Activated CD4-positive, alpha-beta T cell treated with anti-CD3 and anti-CD28 coated beads, Interleukin-2, Interleukin-4, amounts not matched to agents 100 ng/mL and 50 ng/mL, durations not matched to agents 16 hours and 8 hours (primary cell): ENCODE results near the gene STX10.

Experiments
- DNase-seq: peaks from one replicate; pipeline ENCODE4 v3.0.0-alpha.2; 2020; ENCODE audit warnings: low spot score

STX10 gene

DNA sequence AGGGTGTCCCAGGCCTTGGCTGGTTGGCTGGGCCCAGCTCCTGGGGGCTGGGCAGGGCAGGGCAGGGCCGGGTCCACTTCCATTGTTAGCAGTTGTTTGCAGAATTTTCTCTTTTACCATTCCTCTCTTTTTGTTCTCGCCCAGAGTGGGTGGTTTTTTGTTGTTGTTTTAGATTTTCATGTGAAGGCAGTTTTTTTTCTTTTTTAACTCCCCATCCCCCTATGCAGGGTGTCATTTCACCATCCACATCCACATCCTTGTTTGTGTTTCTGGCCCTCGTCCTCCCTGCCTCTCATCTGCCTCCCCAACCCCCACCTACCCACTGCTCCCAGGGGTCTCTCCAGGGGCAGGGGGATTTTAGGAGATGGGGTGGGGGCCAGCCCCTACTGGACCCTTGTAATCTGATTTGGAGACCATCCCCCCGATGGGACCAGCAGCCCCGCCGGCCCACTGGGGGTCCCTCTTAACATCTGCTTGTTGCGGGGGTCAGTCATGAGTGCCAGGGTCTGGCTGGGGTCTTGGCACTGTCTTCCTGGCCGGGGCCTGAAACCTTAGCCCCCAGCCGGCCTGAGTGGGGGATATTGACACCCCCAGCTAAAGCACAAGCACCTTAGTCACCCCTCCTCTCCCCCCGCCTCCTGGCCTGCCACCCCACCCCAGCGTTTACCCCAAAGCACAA lies 10.4 kb downstream of the STX10 start:
- no peak for DNase-seq

DNA sequence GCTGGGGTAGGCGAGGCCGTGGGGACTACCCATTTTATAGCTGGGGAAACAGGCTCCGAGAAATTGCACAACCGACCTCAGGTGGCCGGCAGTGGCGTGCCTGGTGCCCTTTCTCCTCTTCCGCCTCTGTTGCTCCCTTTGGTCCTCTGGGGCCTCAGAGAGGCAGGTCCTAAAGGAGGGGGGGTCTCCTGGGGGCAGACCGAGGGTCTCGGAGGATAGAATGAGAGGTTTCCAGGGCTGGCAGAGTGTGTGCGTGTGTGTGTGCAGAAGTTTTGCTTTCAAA lies 11.3 kb downstream of the STX10 start:
- no peak for DNase-seq

DNA sequence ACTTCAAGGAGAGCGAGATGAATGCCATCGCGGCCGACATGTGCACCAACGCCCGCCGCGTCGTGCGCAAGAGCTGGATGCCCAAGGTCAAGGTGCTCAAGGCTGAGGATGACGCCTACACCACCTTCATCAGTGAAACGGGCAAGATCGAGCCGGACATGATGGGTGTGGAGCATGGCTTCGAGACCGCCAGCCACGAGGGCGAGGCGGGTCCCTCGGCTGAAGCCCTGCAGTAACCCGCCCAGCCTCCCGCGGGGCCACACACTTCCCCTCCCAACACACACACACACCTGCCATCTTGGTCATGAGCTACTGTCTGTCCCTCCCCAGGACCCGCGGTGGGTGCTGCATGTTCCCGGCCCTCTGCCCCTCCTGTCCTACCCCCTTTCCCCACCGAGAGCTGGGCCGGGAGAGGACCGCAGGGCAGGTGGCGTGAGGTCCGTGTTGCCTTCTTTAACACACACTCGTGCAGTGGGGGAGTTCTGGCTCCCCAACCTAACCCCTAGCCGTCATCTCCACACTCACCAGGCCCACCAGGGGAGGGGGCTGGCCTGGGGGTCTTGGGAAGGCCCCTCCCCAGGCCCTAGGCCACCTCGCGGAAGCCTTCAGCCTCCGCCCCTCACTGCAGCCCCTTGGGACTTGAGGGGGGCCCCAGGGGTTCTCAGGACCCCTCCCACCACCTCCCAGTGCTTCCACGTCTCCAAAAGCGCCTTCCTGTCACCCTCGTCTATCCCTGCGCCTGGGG lies 11.8 kb downstream of the STX10 start:
- no peak for DNase-seq

- DNase-seq: no peak
These were observed 12.8 kb downstream of the STX10 start for GRCh38 chr19:13137290-13137794.

- DNase-seq: no peak
These were observed 14.8 kb downstream of the STX10 start for GRCh38 chr19:13135068-13136062.

- DNase-seq: no peak
These were observed 15.5 kb downstream of the STX10 start for GRCh38 chr19:13134626-13135025.

GRCh38 chr19:13133241-13133870 lies 16.8 kb downstream of the STX10 start:
- no peak for DNase-seq

DNA sequence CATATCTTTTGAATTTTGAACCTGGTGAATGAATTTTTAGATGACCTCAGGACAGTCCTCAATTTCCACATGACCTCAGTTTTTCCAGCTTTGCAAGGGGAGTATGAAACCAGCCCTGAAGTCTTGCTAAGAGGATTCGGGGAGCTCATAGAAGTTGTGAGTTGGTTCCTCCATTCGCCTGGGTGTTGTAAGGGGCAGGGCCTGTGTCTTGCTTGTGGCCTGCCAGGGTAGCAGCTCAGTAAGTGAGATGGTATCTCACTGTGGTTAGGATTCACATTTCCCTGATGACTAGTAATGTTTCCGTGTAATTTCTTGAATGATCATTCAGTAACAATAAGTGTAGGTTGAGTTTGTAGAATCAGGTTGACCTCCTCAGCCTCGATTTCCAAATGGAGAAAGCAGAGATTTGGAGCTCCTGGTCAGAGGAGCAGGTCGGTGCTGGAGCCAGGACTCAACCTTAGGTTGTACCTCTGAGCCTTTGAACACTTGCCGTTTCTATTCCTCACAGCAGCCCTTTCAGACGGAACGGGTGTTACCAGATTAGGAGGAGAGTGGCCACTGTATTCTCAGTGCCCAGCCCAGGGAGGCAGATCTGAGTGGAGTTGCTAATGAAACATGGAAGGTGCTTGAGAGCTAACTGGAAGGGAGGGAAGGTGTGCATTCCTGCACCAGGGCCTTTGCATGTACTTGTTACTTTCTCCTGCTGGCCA lies 17.5 kb downstream of the STX10 start:
- peak; percentile 88 for DNase-seq

DNA sequence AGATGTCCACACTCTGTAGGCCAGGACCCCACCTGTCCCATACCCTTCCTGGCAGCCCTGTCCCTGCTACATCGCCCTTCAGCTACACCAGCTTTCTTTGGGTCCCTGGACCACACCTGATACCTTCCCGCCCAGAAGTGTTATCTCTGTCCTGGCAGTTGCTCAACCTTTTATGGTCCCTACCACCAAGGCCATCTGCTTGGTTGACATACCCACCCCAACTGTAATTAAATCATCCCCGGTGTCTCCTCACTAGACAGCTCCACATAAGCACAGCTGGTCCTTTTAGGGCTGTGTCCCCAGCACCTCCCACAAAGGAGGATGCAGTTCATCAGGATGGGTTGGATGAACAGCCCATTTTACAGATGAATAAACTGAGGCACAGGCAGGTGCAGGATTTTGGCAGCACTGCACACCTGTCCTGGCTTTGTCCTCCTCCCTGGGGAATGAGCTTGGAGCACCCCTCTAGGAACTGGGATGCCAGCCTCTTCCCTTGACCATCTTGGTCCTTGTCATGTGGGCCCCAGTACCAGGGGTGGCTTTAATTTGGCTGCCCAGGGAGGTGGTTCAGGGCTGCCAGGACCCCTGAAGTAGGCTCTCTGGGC lies 19.2 kb downstream of the STX10 start:
- no peak for DNase-seq

DNA sequence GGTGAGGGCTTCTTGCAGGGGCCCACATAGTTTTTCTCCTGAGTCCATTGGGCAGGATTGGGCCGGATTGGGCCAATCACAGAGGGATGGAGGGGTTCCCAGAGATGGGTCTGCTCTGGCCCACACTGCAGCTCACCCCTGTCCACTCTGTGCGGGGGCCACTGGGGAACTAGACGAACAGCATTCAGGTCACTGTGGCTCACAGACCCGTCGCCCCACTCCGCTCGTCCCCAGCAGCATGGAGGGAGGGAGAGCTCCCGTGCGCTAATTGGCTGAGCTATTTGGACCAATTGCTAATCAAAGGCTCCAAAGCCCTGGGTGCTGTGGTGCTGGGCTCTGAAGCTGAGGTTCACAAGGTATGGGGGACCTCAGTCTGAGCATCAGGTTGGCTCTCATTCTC lies 20.8 kb downstream of the STX10 start:
- DNase-seq: no peak

GRCh38 chr19:13128583-13128982 lies 21.6 kb downstream of the STX10 start:
- DNase-seq: no peak

- no peak for DNase-seq
These were observed 22.2 kb downstream of the STX10 start for GRCh38 chr19:13127811-13128575.

DNA sequence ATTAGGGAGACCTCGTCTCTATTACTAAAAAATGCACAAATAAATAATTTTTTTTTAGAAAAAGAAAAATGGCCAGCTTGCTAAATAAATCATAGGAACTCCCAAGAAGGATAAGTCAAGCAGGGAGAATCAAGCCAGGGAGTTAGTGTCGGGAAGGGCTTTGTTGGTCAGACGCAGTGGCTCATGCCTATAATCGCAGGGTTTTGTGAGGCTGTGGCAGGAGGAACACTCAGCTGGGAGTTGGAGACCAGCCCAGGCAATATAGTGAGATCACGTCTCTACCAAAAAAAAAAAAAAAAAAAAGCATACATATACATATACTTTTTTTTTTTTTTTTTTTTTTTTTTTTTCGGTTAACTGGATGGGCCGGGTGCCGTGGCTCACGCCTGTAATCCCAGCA lies 23.1 kb downstream of the STX10 start:
- DNase-seq: no peak

DNA sequence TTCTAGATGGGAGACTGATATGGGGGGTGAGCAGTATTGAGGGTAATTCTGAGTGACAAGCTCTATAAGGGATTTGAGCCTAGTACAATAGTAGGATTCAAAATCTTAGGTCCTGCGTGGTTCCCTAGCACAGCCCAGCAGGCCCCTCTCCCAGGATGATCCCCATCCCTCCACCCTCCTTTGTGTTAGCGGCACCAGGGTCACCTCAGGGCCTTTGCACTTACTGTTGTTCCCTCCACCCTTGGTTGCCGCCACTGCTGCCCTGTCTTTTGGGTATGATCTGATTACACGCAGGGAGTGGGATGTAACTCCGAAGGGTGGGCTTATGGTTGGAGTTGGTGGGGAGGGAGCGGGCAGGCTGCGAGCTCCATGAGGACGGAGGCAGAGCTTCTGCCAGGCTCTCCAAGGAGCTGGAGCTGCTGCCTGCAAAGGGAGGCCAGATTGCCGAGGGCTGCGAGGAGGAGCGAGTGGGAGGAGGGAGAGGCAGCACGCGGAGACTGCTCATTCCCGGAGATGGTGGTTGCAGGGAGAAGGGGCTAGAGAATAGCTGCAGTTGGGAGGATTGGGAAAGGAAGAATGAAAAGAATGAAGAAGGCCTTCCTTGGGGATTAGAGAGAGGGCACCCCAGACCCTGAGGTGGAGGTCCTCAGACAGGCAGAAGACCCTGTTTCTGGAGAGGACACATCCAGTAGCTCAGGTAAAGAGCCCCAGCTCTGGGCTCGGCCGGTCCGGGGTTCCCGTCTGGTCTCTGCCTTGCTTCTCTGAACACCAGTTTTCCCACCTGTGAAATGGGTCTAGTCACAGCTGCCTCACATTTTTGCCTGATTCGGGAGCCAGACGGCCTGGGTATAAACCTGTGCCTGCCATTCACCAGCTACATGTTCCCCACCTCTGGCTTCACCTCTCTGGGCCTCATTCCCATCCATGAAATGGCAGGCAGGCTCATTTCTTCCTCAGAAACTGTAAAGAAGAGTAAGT lies 26.9 kb downstream of the STX10 start:
- DNase-seq: no peak

DNA sequence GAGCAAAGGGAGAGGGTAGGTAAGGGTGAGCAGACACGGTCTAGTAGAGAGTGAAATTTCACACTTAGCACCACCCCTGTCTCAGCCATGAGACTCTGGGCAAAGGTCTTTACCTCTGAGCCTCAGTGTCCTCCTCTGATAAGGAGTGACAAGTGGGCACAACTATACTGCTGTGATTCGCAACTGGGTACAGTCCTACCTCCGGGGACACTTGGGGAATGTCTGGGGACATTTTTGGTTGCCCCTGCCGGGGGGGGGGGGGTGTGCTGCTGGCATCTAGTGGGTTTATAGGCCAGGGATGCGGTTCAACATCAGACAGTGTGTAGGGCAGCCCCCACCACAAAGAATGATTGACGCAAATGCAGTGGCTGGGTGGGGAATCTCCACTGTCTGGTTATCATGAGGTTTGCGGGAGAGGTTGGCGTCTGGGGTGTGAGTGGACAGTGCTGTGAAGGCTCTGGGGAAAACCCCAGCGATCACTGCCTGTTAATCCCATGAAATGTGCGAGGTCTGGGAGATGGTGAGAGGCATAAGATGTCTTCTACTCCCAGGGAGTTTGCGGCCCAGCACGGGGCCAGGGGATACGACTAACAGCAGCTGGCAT lies 27.8 kb downstream of the STX10 start:
- DNase-seq: no peak

DNA sequence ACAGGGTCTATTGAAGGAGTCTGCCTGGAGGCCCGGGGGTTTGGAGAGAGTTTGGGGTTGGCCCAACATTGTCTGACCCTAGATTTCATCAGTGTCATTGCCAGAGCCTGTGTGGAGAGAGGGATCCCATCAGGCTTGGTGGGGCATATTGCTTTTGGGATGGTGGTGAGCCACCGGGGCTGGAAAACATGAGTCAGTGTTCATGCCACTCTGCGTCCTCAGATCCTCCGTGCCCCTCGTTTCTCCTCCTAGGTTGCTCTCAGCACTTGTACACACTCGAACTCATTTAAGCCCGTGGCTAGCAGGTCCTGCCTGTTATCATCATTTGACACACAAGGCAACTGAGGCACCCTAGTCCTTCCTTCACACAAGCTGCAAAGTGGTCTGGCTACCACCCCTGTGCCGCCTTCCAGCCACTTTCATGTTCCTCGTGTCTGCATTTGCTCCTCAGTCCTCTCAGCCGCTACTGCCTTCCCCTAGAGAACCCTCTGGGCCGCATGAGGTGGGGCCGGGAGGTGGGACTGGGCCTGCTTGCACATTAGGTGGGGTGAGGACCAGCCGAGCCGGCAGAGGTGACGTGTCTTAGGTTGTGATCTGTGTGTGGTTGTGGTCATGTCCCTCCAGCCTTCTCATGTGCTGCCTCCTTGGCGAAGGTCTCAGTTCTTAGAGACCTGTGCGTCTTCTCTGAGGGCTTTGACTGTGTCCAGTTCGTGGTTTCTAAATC lies 28.5 kb downstream of the STX10 start:
- DNase-seq: no peak

DNA sequence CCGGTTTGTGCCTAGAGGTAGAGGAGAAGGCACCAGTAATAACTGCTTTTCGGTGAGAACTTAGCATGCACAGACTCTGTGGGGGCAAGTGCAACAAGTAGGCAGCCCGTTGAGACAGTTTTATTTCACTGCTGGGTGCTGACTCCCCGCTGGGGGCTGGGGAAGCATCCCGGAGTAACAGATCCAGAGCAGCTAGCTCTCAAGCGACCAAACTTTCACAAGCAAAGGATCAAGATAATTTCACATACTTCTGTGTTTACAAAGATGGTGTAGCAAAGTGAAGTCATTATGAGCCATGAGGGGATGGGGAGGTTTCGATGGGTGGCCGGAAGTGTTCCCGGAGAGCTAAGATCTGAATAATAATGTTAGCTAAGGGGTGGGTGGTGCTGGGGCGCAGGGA lies 29.4 kb downstream of the STX10 start:
- DNase-seq: no peak

DNA sequence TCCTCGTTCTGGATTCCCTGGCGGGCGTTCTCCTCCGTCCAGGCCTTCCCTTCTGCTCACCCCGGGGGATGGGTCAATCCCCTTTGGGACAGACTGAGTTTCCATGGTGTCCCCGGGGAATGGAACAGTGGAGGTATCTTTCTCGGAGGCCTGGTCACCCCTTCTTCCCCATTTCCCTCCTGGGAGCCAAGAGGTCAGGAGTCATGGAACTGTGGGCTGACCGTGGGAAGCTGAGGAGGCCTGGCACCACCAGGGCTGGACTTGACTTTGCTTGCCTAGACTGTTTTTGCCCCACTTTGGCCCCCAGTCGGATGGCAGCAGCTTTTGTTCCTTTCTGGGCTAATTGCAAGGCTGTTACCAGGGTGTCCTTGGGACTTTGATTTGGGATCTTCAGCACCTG lies 30.1 kb downstream of the STX10 start:
- DNase-seq: no peak
